ENCODE measurements around the gene PACRG. TPM values are rescaled to one million over a fixed set of nuclear protein-coding genes. Genes with fewer than 3 reads are reported as not detected.

Gene PACRG
- total and polyA plus RNA-seq, 2 of the 4 experiments (the other 2 are of a cell fraction) = not detected

- DNase-seq (no peak), ATAC-seq (ENCODE audit: low read depth) (no peak)
- H4K5ac ChIP-seq (ENCODE audit: low read depth, low read length) = no peak overlapping the region
- peaks cover 16% of the 10 kb centered on the region for H3K9me3 ChIP-seq (ENCODE audit: control insufficient read depth, insufficient read depth, low read length)
- H4K8ac ChIP-seq (ENCODE audit: low read depth in 2 of 2, low read length in 2 of 2) = no peak overlapping the region
- no peak overlapping the region for H2AK9ac ChIP-seq (replicated peaks; ENCODE audit: low read depth, low read length, poor library complexity)
- H2BK120ac ChIP-seq (ENCODE audit: low read depth, low read length) = no peak overlapping the region
- POLR2A ChIA-PET (ENCODE audit: unreplicated experiment) = no interaction called here
- no peaks in the 10 kb centered on the region for H3K27me3 ChIP-seq (ENCODE audit: control insufficient read depth, insufficient read depth, low read length)
- H3K18ac ChIP-seq (ENCODE audit: low read depth, low read length) = no peak overlapping the region
- H3K56ac ChIP-seq (ENCODE audit: extremely low read depth, insufficient read depth, low read length) = no peak overlapping the region
- 77% methylated on average over 6 of the region's 17 CpGs; no CpG with 5 or more reads in 1 of the 2 experiments for WGBS, 2 experiments (ENCODE audit: extremely low coverage in 2 of 2, insufficient read length in 1 of 2)
- TF ChIP-seq ELK1 (IDR thresholded peaks at IDR 0.05; ENCODE audit: borderline replicate concordance, low read depth, low read length) (no peak), RAD21 (IDR thresholded peaks at IDR 0.05; ENCODE audit: low read length) (no peak), USF2 (IDR thresholded peaks at IDR 0.05; ENCODE audit: low read depth, low read length) (no peak), SMC3 (IDR thresholded peaks at IDR 0.05; ENCODE audit: low read depth, low read length) (no peak), FOS (IDR thresholded peaks at IDR 0.05; ENCODE audit: low read depth, low read length) (no peak), CEBPB (IDR thresholded peaks at IDR 0.05; ENCODE audit: low read depth, low read length) (no peak), MAFK (IDR thresholded peaks at IDR 0.05; ENCODE audit: low read depth, low read length) (no peak), CHD1 (IDR thresholded peaks at IDR 0.05; ENCODE audit: low read depth, low read length) (no peak), POLR2A (IDR thresholded peaks at IDR 0.05; ENCODE audit: low read depth, low read length) (no peak), NFE2L2 (IDR thresholded peaks at IDR 0.05; ENCODE audit: low read depth, low read length) (no peak), RFX5 (IDR thresholded peaks at IDR 0.05; ENCODE audit: low read depth, low read length) (no peak), BHLHE40 (IDR thresholded peaks at IDR 0.05; ENCODE audit: low read depth, low read length) (no peak), MXI1 (IDR thresholded peaks at IDR 0.05; ENCODE audit: borderline replicate concordance, low read depth, low read length) (no peak)
- H2BK20ac ChIP-seq (ENCODE audit: low read depth, low read length) = no peak overlapping the region
- no peaks in the 10 kb centered on the region for H3K4me1 ChIP-seq (ENCODE audit: control insufficient read depth, insufficient read depth, low read length)
- H3K14ac ChIP-seq (replicated peaks; ENCODE audit: low read depth, low read length) = no peak overlapping the region
- no peaks in the 10 kb centered on the region for H3K36me3 ChIP-seq (ENCODE audit: control insufficient read depth, insufficient read depth, low read length)
- BruUV-seq (replicated peaks) = no TSS peak
- H4K91ac ChIP-seq (ENCODE audit: insufficient read depth, low read depth, low read length) = no peak overlapping the region
- in situ Hi-C loops (cut with MboI; ENCODE audit: low sequenced_read_pairs) (no loop called here), dilution Hi-C loops (cut with HindIII; ENCODE audit: low sequenced_read_pairs, unreplicated experiment) (no loop called here), intact Hi-C loops (cut with micrococcal nuclease) (no loop called here)
- no peaks in the 10 kb centered on the region for H4K20me1 ChIP-seq (ENCODE audit: insufficient read depth, low read length)
- H2BK5ac ChIP-seq (ENCODE audit: low read depth, low read length, poor library complexity, severe bottlenecking) = no peak overlapping the region
- H2AK5ac ChIP-seq (ENCODE audit: low read depth, low read length) = no peak overlapping the region
- CTCF ChIA-PET = no interaction called here
- H3K4me3 ChIP-seq (ENCODE audit: insufficient read depth, low read depth, low read length) = no peak overlapping the region
- H3K23ac ChIP-seq (ENCODE audit: low read depth, low read length) = no peak overlapping the region
- no peak overlapping the region for H3K4me2 ChIP-seq (ENCODE audit: low read depth, low read length)
- H3K27ac ChIP-seq (ENCODE audit: insufficient read depth, low read length) = no peak overlapping the region
- H3K9me1 ChIP-seq (ENCODE audit: insufficient read depth, low read length) = no peaks in the 10 kb centered on the region
- no peak overlapping the region for H3K4ac ChIP-seq (ENCODE audit: low read depth, low read length)
- H3K9ac ChIP-seq (ENCODE audit: low read depth, low read length) = no peak overlapping the region
- no peaks in the 10 kb centered on the region for H3K79me1 ChIP-seq (ENCODE audit: low read depth in 1 of 2, low read length in 2 of 2)
- no peak overlapping the region for H2AFZ ChIP-seq (replicated peaks; ENCODE audit: low read length, poor library complexity)
- no peak overlapping the region for H2BK15ac ChIP-seq (ENCODE audit: low read depth, low read length)
These were observed 512.8 kb downstream of the PACRG start for GRCh38 chr6:163240556-163240955.
